ENCODE results near the gene CUEDC2.

- no peak for TF ChIP-seq CTCF (IDR thresholded peaks at IDR 0.05)
- no peak for TF ChIP-seq POLR2A (IDR thresholded peaks at IDR 0.05)
- TF ChIP-seq POLR2AphosphoS5 (IDR thresholded peaks at IDR 0.05): no peak
These were observed 31.6 kb upstream of the CUEDC2 start for GRCh38 chr10:102463983-102464382.

Data from gastroesophageal sphincter (tissue), 3 donors.